H9 (cell line): ENCODE results near the gene C19orf44. TPM values are rescaled to one million over a fixed set of nuclear protein-coding genes. Genes with fewer than 3 reads are reported as not detected.
A peak's percentile ranks its signal among the peaks of the same experiment; 100 is the strongest.
"Not testable (repeated sequence)": the region's sequence is repeated elsewhere in the genome, so short reads cannot be mapped to it uniquely, and the experiment has no call there.

ENCODE experiments used
- DNase-seq: peaks from one replicate; pipeline ENCODE4 v3.0.0-alpha.2; 2017
- H2AFZ ChIP-seq: one replicate; pipeline ENCODE4 v1.6.1; 2013; ENCODE audit warnings: mild to moderate bottlenecking, low read length, control low read depth, moderate library complexity
- H2AK5ac ChIP-seq: 2 replicates; pipeline ENCODE4 v1.6.1; 2013; ENCODE audit warnings: low read length, control low read depth, mixed read lengths; ENCODE audit not compliant: insufficient read length
- H2BK120ac ChIP-seq: one replicate; pipeline ENCODE4 v1.6.1; 2013; ENCODE audit warnings: low read depth, mild to moderate bottlenecking, low read length, control low read depth, inconsistent platforms; ENCODE audit not compliant: poor library complexity, severe bottlenecking
- H2BK12ac ChIP-seq: 2 replicates; pipeline ENCODE4 v1.6.1; 2013; ENCODE audit warnings: low read length, control low read depth, mixed read lengths, low read depth; ENCODE audit not compliant: insufficient read length
- H2BK15ac ChIP-seq: 2 replicates; pipeline ENCODE4 v1.6.1; 2013; ENCODE audit warnings: low read depth, low read length, control low read depth
- H2BK20ac ChIP-seq: one replicate; pipeline ENCODE4 v1.6.1; 2013; ENCODE audit warnings: low read depth, mild to moderate bottlenecking, low read length, control low read depth, inconsistent platforms; ENCODE audit not compliant: poor library complexity, severe bottlenecking
- H2BK5ac ChIP-seq: 2 replicates; pipeline ENCODE4 v1.6.1; 2013; ENCODE audit warnings: low read length, control low read depth, mixed read lengths; ENCODE audit not compliant: insufficient read length
- H3K14ac ChIP-seq: 2 replicates; pipeline ENCODE4 v1.6.1; 2013; ENCODE audit warnings: low read length, control low read depth; ENCODE audit not compliant: insufficient read depth
- H3K18ac ChIP-seq: 2 replicates; pipeline ENCODE4 v1.6.1; 2013; ENCODE audit warnings: low read depth, mild to moderate bottlenecking, mixed read lengths, low read length, control low read depth; ENCODE audit not compliant: insufficient read length
- H3K23ac ChIP-seq: 2 replicates; pipeline ENCODE4 v1.6.1; 2013; ENCODE audit warnings: low read length, control low read depth, mixed read lengths, low read depth; ENCODE audit not compliant: insufficient read length
- H3K23me2 ChIP-seq: 2 replicates; pipeline ENCODE4 v1.6.1; 2013; ENCODE audit warnings: low read depth, mild to moderate bottlenecking, mixed read lengths, low read length, control low read depth; ENCODE audit not compliant: insufficient read length, poor library complexity, severe bottlenecking
- H3K27ac ChIP-seq: 2 replicates; pipeline ENCODE4 v1.5.1; 2013; ENCODE audit warnings: low read length, control low read depth, mixed read lengths, low read depth; ENCODE audit not compliant: insufficient read length
- H3K27me3 ChIP-seq: 2 replicates; pipeline ENCODE4 v1.6.1; 2013; ENCODE audit warnings: low read length, control low read depth, inconsistent platforms; ENCODE audit not compliant: insufficient read depth
- H3K4ac ChIP-seq: 2 replicates; pipeline ENCODE4 v1.6.1; 2013; ENCODE audit warnings: low read depth, mild to moderate bottlenecking, control low read depth, inconsistent platforms, low read length, moderate library complexity
- H3K4me1 ChIP-seq: 2 replicates; pipeline ENCODE4 v1.6.1; 2013; ENCODE audit warnings: low read length, control low read depth, inconsistent platforms; ENCODE audit not compliant: insufficient read depth
- H3K4me2 ChIP-seq: 2 replicates; pipeline ENCODE4 v1.6.1; 2013; ENCODE audit warnings: low read length, control low read depth, mixed read lengths; ENCODE audit not compliant: insufficient read length, insufficient read depth
- H3K56ac ChIP-seq: 2 replicates; pipeline ENCODE4 v1.6.1; 2013; ENCODE audit warnings: low read depth, mild to moderate bottlenecking, mixed read lengths, low read length, control low read depth; ENCODE audit not compliant: insufficient read length
- H3K79me1 ChIP-seq: 2 replicates; pipeline ENCODE4 v1.6.1; 2013; ENCODE audit warnings: low read depth, mild to moderate bottlenecking, moderate library complexity, low read length, control low read depth, inconsistent platforms; ENCODE audit not compliant: insufficient read depth, poor library complexity, severe bottlenecking
- H3K79me2 ChIP-seq: 2 replicates; pipeline ENCODE4 v1.6.1; 2013; ENCODE audit warnings: low read length, control low read depth, inconsistent platforms; ENCODE audit not compliant: insufficient read depth
- H3K9ac ChIP-seq: 2 replicates; pipeline ENCODE4 v1.6.1; 2013; ENCODE audit warnings: low read length, control low read depth, mixed read lengths; ENCODE audit not compliant: insufficient read length; ENCODE audit errors: extremely low read depth
- H3K9me3 ChIP-seq: one replicate; pipeline ENCODE4 v1.6.1; 2013; ENCODE audit warnings: low read depth, low read length, inconsistent platforms; ENCODE audit not compliant: control insufficient read depth
- H3T11ph ChIP-seq: one replicate; pipeline ENCODE4 v1.6.1; 2013; ENCODE audit warnings: mild to moderate bottlenecking, low read length, control low read depth, inconsistent platforms
- H4K20me1 ChIP-seq: one replicate; pipeline ENCODE4 v1.6.1; 2013; ENCODE audit not compliant: control insufficient read depth, insufficient read length, insufficient read depth
- H4K5ac ChIP-seq: 2 replicates; pipeline ENCODE4 v1.6.1; 2013; ENCODE audit warnings: low read depth, mild to moderate bottlenecking, mixed read lengths, low read length, control low read depth; ENCODE audit not compliant: insufficient read length
- H4K8ac ChIP-seq: replicated peaks from 2 replicates; pipeline ENCODE4 v1.6.1; 2013; ENCODE audit warnings: low read length, control low read depth, mixed read lengths, low read depth; ENCODE audit not compliant: insufficient read length
- H4K91ac ChIP-seq: 2 replicates; pipeline ENCODE4 v1.6.1; 2013; ENCODE audit warnings: low read depth, mild to moderate bottlenecking, moderate library complexity, mixed read lengths, low read length, control low read depth; ENCODE audit not compliant: insufficient read length
- H3K27ac Mint-ChIP-seq, 3 experiments: 2 replicates in 2 of 3; 3 replicates in 1 of 3; pipeline ENCODE4 v1.8.0; 2020 to 2021; ENCODE audit warnings: mixed read lengths in 3 of 3, mild to moderate bottlenecking in 1 of 3, moderate library complexity in 1 of 3
- H3K27me3 Mint-ChIP-seq: 2 replicates; pipeline ENCODE4 v1.8.0; 2021; ENCODE audit warnings: low read depth, mild to moderate bottlenecking, moderate library complexity, mixed read lengths
- H3K36me3 Mint-ChIP-seq, 3 experiments: 2 replicates in 2 of 3; 3 replicates in 1 of 3; pipeline ENCODE4 v1.8.0; 2020 to 2021; ENCODE audit warnings: low read depth in 3 of 3, mixed read lengths in 3 of 3; ENCODE audit not compliant: insufficient read depth in 1 of 3
- H3K4me1 Mint-ChIP-seq, 2 experiments: 2 replicates each; pipeline ENCODE4 v1.8.0; 2020; ENCODE audit warnings: mixed read lengths in 2 of 2
- H3K4me3 Mint-ChIP-seq, 2 experiments: 2 replicates in 1 of 2; 3 replicates in 1 of 2; pipeline ENCODE4 v1.8.0; 2020 to 2021; ENCODE audit warnings: mild to moderate bottlenecking in 2 of 2, mixed read lengths in 2 of 2, moderate library complexity in 1 of 2
- H3K9me3 Mint-ChIP-seq, 2 experiments: 2 replicates in 1 of 2; 3 replicates in 1 of 2; pipeline ENCODE4 v1.8.0; 2020; ENCODE audit warnings: mild to moderate bottlenecking in 2 of 2, mixed read lengths in 2 of 2, moderate library complexity in 1 of 2
- WGBS: extraction: QIAGEN DNeasy Blood & Tissue Kit; methylation state at CpG from one replicate; pipeline ENCODE4 v1.1.7; 2013; ENCODE audit warnings: missing lambda C conversion rate, low lambda C conversion rate, mixed read lengths; ENCODE audit not compliant: insufficient read length; ENCODE audit errors: extremely low coverage; 5-methylcytosine and 5-hydroxymethylcytosine counted together
- total RNA-seq: library from RNA; stranded (reverse); gene quantifications from 2 replicates; pipeline ENCODE4 v1.2.1, GENCODE V29; 2021
- TF ChIP-seq, protein P1 (sequence below): fragments of 200-600 bp; sonication (generic); conservative IDR thresholded peaks from 3 replicates; pipeline ENCODE4 v1.8.0; 2021; ENCODE audit warnings: antibody characterized with exemption, mild to moderate bottlenecking

The C19orf44 gene
- total RNA-seq, 1 experiment from 2014 or later = 6.4 TPM

- Mint-ChIP-seq H3K9me3 (no peaks in the 10 kb centered on the region), H3K4me1 (peaks cover 13 to 16% of the 10 kb centered on the region in 2 experiments), H3K27ac (peak overlapping the region; percentile 53 to 93 (median 55); a peak in 2 of 7 replicates), H3K36me3 (peaks cover 25 to 36% (median 34%) of the 10 kb centered on the region in 3 experiments; a peak in 6 of 7 replicates), H3K4me3 (peak overlapping the region; percentile 91 to 96), H3K27me3 (no peaks in the 10 kb centered on the region)
- Histone ChIP-seq H4K20me1 (no peaks in the 10 kb centered on the region), H3K27ac (no peak overlapping the region), H3K9me3 (no peaks in the 10 kb centered on the region), H2AK5ac (no peak overlapping the region), H2BK120ac (no peak overlapping the region), H2BK15ac (no peak overlapping the region), H3K9ac (peak overlapping the region; percentile 87), H4K91ac (no peak overlapping the region), H3K18ac (peak overlapping the region; percentile 68), H3K14ac (peak overlapping the region; percentile 67; the same call in 1 of the 2 replicates), H3K79me2 (peaks cover 27% of the 10 kb centered on the region; the same call in 1 of the 2 replicates), H3K56ac (no peak overlapping the region), H4K8ac (no peak overlapping the region), H2BK5ac (no peak overlapping the region), H4K5ac (no peak overlapping the region), H3K4ac (no peak overlapping the region), H3T11ph (no peak overlapping the region), H3K4me1 (no peaks in the 10 kb centered on the region; the same call in 1 of the 2 replicates), H2AFZ (no peak overlapping the region), H3K23ac (no peak overlapping the region), H3K79me1 (peaks cover 16% of the 10 kb centered on the region), H3K23me2 (peaks cover 13% of the 10 kb centered on the region), H3K4me2 (peak overlapping the region; percentile 81), H2BK20ac (no peak overlapping the region), H3K27me3 (no peaks in the 10 kb centered on the region), H2BK12ac (no peak overlapping the region)
- DNase-seq = no peak
- TF ChIP-seq, protein P1, sequence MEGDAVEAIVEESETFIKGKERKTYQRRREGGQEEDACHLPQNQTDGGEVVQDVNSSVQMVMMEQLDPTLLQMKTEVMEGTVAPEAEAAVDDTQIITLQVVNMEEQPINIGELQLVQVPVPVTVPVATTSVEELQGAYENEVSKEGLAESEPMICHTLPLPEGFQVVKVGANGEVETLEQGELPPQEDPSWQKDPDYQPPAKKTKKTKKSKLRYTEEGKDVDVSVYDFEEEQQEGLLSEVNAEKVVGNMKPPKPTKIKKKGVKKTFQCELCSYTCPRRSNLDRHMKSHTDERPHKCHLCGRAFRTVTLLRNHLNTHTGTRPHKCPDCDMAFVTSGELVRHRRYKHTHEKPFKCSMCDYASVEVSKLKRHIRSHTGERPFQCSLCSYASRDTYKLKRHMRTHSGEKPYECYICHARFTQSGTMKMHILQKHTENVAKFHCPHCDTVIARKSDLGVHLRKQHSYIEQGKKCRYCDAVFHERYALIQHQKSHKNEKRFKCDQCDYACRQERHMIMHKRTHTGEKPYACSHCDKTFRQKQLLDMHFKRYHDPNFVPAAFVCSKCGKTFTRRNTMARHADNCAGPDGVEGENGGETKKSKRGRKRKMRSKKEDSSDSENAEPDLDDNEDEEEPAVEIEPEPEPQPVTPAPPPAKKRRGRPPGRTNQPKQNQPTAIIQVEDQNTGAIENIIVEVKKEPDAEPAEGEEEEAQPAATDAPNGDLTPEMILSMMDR = no peak
- no CpG with 5 or more reads among the region's 15 CpGs for WGBS
These were observed 46.8 kb downstream of the C19orf44 start for GRCh38 chr19:16542910-16543472.

GRCh38 chr19:16543734-16544133, 47.5 kb downstream of the C19orf44 start:
- H3K14ac ChIP-seq, H2BK20ac ChIP-seq, H3K4me1 ChIP-seq, H3K27me3 Mint-ChIP-seq, H4K91ac ChIP-seq, H3K27me3 ChIP-seq, H3K4me2 ChIP-seq, H3K9me3 Mint-ChIP-seq, H2BK120ac ChIP-seq, H4K8ac ChIP-seq, H3T11ph ChIP-seq, H2AFZ ChIP-seq, H2BK5ac ChIP-seq, H2BK12ac ChIP-seq, H3K4ac ChIP-seq, H4K5ac ChIP-seq, H3K9me3 ChIP-seq, H2AK5ac ChIP-seq, H3K56ac ChIP-seq, H2BK15ac ChIP-seq, H4K20me1 ChIP-seq, H3K18ac ChIP-seq, H3K23ac ChIP-seq, DNase-seq, H3K9ac ChIP-seq, H3K27ac ChIP-seq: not testable (repeated sequence)
- H3K4me3 Mint-ChIP-seq = peak overlapping the region; percentile 91 to 96
- H3K27ac Mint-ChIP-seq = peak overlapping the region in 1 of 3 experiments; percentile 55; a peak in 1 of 7 replicates
- H3K79me1 ChIP-seq = peaks cover 14% of the 10 kb centered on the region
- no CpG with 5 or more reads among the region's 6 CpGs for WGBS
- peaks cover 18 to 28% (median 27%) of the 10 kb centered on the region in 3 experiments; a peak in 6 of 7 replicates for H3K36me3 Mint-ChIP-seq
- H3K4me1 Mint-ChIP-seq = peaks cover 13 to 16% of the 10 kb centered on the region in 2 experiments
- peaks cover 13% of the 10 kb centered on the region for H3K23me2 ChIP-seq
- H3K79me2 ChIP-seq = peaks cover 22% of the 10 kb centered on the region; the same call in 1 of the 2 replicates
